Dermis blood vessel endothelial cell (primary cell): ENCODE measurements around the gene SLC13A5. TPM values are rescaled to one million over a fixed set of nuclear protein-coding genes. Genes with fewer than 3 reads are reported as not detected.
"Not testable (repeated sequence)": the region's sequence is repeated elsewhere in the genome, so short reads cannot be mapped to it uniquely, and the experiment has no call there.

Experiments used
- DNase-seq: peaks from one replicate; pipeline ENCODE4 v3.0.0; 2010
- total RNA-seq: library from RNA; depleted of rRNA; stranded (reverse); fragments of >200 nt; gene quantifications from 2 replicates; pipeline ENCODE4 v1.2.3, GENCODE V29; 2014

Gene SLC13A5
- total RNA-seq, 1 donor from 2014 or later: not detected

GRCh38 chr17:6710317-6710716, 2.9 kb downstream of the SLC13A5 start:
- DNase-seq: no peak

GRCh38 chr17:6708357-6708961, 4.7 kb downstream of the SLC13A5 start:
- no peak for DNase-seq

GRCh38 chr17:6706996-6707395, 6.2 kb downstream of the SLC13A5 start:
- no peak for DNase-seq

GRCh38 chr17:6706499-6706898, 6.7 kb downstream of the SLC13A5 start:
- no peak for DNase-seq

GRCh38 chr17:6704470-6705052, 8.6 kb downstream of the SLC13A5 start:
- no peak for DNase-seq

- DNase-seq: no peak
These were observed 9.4 kb downstream of the SLC13A5 start for GRCh38 chr17:6703751-6704150.

- DNase-seq: no peak
These were observed 10.5 kb downstream of the SLC13A5 start for GRCh38 chr17:6702567-6703215.

GRCh38 chr17:6701719-6702118, 11.4 kb downstream of the SLC13A5 start:
- DNase-seq: peak; percentile 40

GRCh38 chr17:6700948-6701307, 12.2 kb downstream of the SLC13A5 start:
- DNase-seq: no peak

- no peak for DNase-seq
These were observed 12.9 kb downstream of the SLC13A5 start for GRCh38 chr17:6699997-6700947.

- DNase-seq: no peak
These were observed 15.2 kb downstream of the SLC13A5 start for GRCh38 chr17:6698004-6698403.

GRCh38 chr17:6696906-6697305, 16.3 kb downstream of the SLC13A5 start:
- no peak for DNase-seq

- DNase-seq: no peak
These were observed 17.6 kb downstream of the SLC13A5 start for GRCh38 chr17:6695565-6695964.

- DNase-seq: no peak
These were observed 18.1 kb downstream of the SLC13A5 start for GRCh38 chr17:6695051-6695450.

GRCh38 chr17:6691958-6692357, 21.2 kb downstream of the SLC13A5 start:
- not testable (repeated sequence) for DNase-seq

GRCh38 chr17:6691546-6691945, 21.6 kb downstream of the SLC13A5 start:
- no peak for DNase-seq

GRCh38 chr17:6690641-6691040, 22.5 kb downstream of the SLC13A5 start:
- DNase-seq: no peak

GRCh38 chr17:6688944-6689343, 24.2 kb downstream of the SLC13A5 start:
- no peak for DNase-seq

GRCh38 chr17:6686026-6686425, 27.1 kb downstream of the SLC13A5 start:
- no peak for DNase-seq

GRCh38 chr17:6684881-6685767, 28.0 kb downstream of the SLC13A5 start:
- no peak for DNase-seq

- no peak for DNase-seq
These were observed 28.7 kb downstream of the SLC13A5 start for GRCh38 chr17:6684460-6684783.

GRCh38 chr17:6683730-6684459, 29.3 kb downstream of the SLC13A5 start:
- DNase-seq: no peak
